ENCODE data around the gene ZNRF3. TPM values are rescaled to one million over a fixed set of nuclear protein-coding genes. Genes with fewer than 3 reads are reported as not detected.

ZNRF3 gene
- total RNA-seq, 6 experiments from 2014 or later = 5.8 to 9.2 (median 6.9) TPM

GRCh38 chr22:28896611-28897010, 13.2 kb downstream of the ZNRF3 start:
- intact Hi-C loops (cut with DNase I) = no loop called here
- Histone ChIP-seq H3K4me1 (peaks cover 0 to 10% (median 0%) of the 10 kb centered on the region in 4 donors), H3K4me3 (no peak overlapping the region), H3K36me3 (no peaks in the 10 kb centered on the region), H3K27ac (no peak overlapping the region), H3K27me3 (no peaks in the 10 kb centered on the region), H3K9me3 (no peaks in the 10 kb centered on the region)
- TF ChIP-seq CTCF (IDR thresholded peaks at IDR 0.05) = no peak
- no peak for TF ChIP-seq POLR2A (IDR thresholded peaks at IDR 0.05)
- DNase-seq (no peak), ATAC-seq (no peak)
- 94% methylated on average over 2 of the region's 2 CpGs for WGBS (ENCODE audit: insufficient coverage, low coverage, low lambda C conversion rate, missing lambda C conversion rate)

- H3K4me3 ChIP-seq = no peak overlapping the region
- H3K4me1 ChIP-seq = peaks cover 0 to 9% (median 3%) of the 10 kb centered on the region in 4 donors
- no peak for TF ChIP-seq CTCF (IDR thresholded peaks at IDR 0.05)
- TF ChIP-seq POLR2A (IDR thresholded peaks at IDR 0.05) = no peak
- intact Hi-C loops (cut with DNase I) = no loop called here
- no peaks in the 10 kb centered on the region for H3K9me3 ChIP-seq
- H3K27me3 ChIP-seq = no peaks in the 10 kb centered on the region
- DNase-seq (no peak), ATAC-seq (no peak)
- H3K36me3 ChIP-seq = no peaks in the 10 kb centered on the region
- H3K27ac ChIP-seq = no peak overlapping the region
- WGBS (ENCODE audit: insufficient coverage, low coverage, low lambda C conversion rate, missing lambda C conversion rate) = 90% methylated on average over 3 of the region's 4 CpGs
These were observed 14.9 kb downstream of the ZNRF3 start for GRCh38 chr22:28898233-28898629.

- intact Hi-C loops (cut with DNase I) = no loop called here
- 66% methylated on average over 7 of the region's 9 CpGs for WGBS (ENCODE audit: insufficient coverage, low coverage, low lambda C conversion rate, missing lambda C conversion rate)
- Histone ChIP-seq H3K4me3 (no peak overlapping the region), H3K4me1 (peaks cover 0 to 17% (median 5%) of the 10 kb centered on the region in 4 donors), H3K27ac (no peak overlapping the region), H3K36me3 (no peaks in the 10 kb centered on the region), H3K27me3 (no peaks in the 10 kb centered on the region), H3K9me3 (no peaks in the 10 kb centered on the region)
- TF ChIP-seq POLR2A (IDR thresholded peaks at IDR 0.05) = no peak
- TF ChIP-seq CTCF (IDR thresholded peaks at IDR 0.05) = no peak
- no peak for DNase-seq
- ATAC-seq = no peak
These were observed 16.0 kb downstream of the ZNRF3 start for GRCh38 chr22:28899199-28899853.

- H3K4me3 ChIP-seq = no peak overlapping the region
- DNase-seq (no peak), ATAC-seq (no peak)
- no peak overlapping the region for H3K27ac ChIP-seq
- 82% methylated on average over 4 of the region's 4 CpGs for WGBS (ENCODE audit: insufficient coverage, low coverage, low lambda C conversion rate, missing lambda C conversion rate)
- H3K4me1 ChIP-seq = peaks cover 0 to 28% (median 7%) of the 10 kb centered on the region in 4 donors
- no peaks in the 10 kb centered on the region for H3K27me3 ChIP-seq
- TF ChIP-seq CTCF (IDR thresholded peaks at IDR 0.05) = no peak
- H3K36me3 ChIP-seq = no peaks in the 10 kb centered on the region
- H3K9me3 ChIP-seq = no peaks in the 10 kb centered on the region
- intact Hi-C loops (cut with DNase I) = no loop called here
These were observed 17.1 kb downstream of the ZNRF3 start for GRCh38 chr22:28900379-28900925.
